ENCODE measurements around the gene GLYATL1.

The GLYATL1 gene

DNA sequence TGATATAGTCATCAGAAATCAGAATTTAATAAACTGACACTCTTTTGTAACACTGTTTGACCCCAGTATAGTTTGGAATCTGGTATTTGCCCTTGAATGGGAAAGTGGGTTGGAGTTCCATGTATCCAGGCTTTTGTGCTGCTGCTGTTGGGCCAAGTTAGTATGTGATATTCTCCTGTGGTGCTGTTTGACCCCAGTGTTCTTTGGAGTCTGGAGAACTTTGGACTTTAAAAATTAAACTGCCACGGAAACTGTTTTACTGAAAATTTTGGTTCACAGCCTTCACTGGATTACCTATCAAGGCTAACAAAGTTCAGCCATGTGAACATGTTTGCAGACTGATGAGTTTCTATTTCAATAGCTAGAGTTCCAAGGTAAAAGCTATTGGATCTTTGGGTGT, 740 bp downstream of the GLYATL1 start:
- TF ChIP-seq GATA2 (IDR thresholded peaks at IDR 0.05; ENCODE audit: low read depth, low read length), result no peak
- TF ChIP-seq GATA3 (IDR thresholded peaks at IDR 0.05; ENCODE audit: low read depth, low read length), result no peak

DNA sequence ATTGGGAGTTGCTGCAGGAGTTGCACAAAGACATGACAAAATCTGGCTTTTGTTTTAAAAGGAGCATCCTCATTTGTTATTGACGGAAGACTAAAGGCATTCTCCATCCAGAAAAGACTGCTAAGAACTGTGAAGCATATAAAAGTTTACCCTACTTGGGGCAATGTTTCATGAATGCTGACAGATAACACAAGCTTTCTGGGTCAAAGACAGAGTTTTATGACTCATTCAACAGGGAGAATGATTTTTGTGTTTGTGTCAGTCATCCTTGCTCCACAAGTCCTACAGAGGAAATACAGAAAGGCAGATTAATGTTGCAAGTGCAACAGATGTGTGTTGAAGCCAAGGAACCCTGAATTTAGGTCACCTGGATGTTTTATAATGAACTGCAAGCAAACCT, 2.5 kb downstream of the GLYATL1 start:
- no peak for TF ChIP-seq GATA2 (IDR thresholded peaks at IDR 0.05; ENCODE audit: low read depth, low read length)
- no peak for TF ChIP-seq GATA3 (IDR thresholded peaks at IDR 0.05; ENCODE audit: low read depth, low read length)

DNA sequence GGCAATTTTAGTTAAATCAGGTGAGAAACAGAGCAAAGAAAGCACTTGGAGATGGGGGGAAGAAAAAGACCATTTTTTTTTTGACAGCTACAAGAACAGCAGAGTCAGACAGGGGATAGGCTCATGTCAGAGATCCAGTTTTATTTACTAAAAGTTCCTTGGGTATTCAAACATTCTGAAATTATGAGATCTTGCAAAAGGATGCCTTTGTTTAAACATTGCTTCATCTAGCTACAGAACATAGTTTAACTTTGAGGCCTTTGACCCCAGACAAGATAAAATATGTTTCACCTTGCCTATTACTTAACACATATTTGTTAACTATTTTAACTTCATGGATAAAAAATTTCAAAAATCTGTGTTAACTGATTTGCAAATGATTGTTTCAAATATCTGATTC, 6.4 kb downstream of the GLYATL1 start:
- TF ChIP-seq GATA2 (IDR thresholded peaks at IDR 0.05; ENCODE audit: low read depth, low read length), result no peak
- TF ChIP-seq GATA3 (IDR thresholded peaks at IDR 0.05; ENCODE audit: low read depth, low read length), result no peak

DNA sequence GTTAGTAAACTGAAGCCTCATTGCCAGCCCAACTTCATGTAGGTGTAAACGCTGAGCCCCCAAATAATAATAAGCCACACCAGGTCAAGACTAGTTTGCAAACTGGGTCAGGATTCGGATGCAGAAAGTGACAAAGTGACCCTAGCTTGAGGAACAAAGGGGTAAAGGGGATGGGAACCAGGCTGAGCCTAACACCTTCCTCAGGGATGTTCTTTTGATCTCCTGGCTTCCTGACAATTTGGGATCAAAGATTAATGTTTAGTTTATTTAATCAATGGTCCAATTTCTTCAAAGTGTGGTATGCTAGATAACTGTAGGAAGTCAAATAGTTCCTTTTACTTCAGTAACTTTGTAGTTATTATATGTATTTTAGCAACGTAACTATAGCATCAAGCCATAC, 9.9 kb downstream of the GLYATL1 start:
- TF ChIP-seq GATA3 (IDR thresholded peaks at IDR 0.05; ENCODE audit: low read depth, low read length), result no peak
- TF ChIP-seq GATA2 (IDR thresholded peaks at IDR 0.05; ENCODE audit: low read depth, low read length), result no peak

DNA sequence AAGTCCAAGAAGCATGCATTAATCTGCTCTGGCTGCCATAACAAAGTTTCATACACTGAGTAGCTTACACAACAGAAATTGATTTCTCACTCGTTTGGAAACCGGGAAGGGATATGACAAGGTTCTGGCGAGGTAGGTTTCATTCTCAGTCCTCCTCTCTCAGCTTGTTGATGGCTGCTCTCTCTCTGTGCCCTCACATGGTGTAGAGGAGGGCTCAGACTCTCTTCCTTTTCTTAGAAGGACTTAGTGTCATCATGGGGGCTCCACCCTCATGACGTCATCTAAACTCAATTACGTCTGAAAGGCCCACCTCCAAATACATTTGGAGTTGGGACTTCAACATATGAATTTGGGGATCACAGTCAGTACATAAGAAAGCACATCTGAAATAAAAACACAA, 18.6 kb downstream of the GLYATL1 start:
- TF ChIP-seq GATA2 (IDR thresholded peaks at IDR 0.05; ENCODE audit: low read depth, low read length) (no peak), GATA3 (IDR thresholded peaks at IDR 0.05; ENCODE audit: low read depth, low read length) (no peak)

DNA sequence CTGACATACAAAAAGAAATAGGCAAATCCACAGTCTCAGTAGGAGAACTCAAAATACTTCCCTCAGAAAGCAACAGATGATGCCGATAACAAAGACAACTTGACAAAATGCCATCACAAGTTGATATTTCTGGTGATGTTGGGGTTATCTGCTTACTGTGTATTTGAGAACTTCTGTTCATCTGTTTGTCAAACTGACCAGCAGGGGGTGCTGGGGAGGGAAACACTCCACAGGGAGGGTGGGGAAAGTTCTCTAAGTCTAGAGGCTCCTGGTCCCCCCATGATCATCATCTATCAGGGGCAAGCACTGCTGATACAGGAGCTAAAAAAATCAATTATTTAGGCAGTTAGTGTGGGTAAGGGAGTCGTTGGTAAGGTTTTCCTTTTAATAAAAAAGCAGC, 19.2 kb downstream of the GLYATL1 start:
- TF ChIP-seq GATA3 (IDR thresholded peaks at IDR 0.05; ENCODE audit: low read depth, low read length), result no peak
- no peak for TF ChIP-seq GATA2 (IDR thresholded peaks at IDR 0.05; ENCODE audit: low read depth, low read length)

DNA sequence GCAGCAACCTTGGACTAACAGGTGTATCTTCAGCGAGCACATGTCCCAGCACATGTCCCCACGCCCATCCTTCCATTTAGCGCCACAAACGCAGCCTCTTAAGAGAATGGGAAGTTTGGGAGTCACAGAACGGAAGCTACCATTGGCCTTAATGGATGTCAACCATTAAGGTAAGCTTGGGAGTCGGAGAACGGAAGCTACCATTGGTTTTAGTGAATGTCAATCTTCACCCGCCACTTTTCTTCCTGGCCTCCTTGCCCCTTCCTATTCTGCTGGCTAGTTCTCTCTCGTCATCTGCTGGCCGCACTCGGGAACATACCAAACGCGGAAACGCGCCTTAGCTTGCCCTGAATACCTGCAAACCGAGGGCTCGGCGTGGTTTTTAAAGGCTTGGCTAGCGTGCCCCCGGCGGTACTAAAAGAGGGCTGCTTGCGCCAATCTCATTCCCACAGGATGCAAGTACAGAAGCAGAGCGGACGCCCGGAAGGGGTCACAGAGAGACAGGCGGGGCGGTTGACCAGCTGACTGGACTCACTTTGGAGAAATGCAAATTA, 24.3 kb downstream of the GLYATL1 start:
- TF ChIP-seq GATA3 (IDR thresholded peaks at IDR 0.05; ENCODE audit: low read depth, low read length), result no peak
- TF ChIP-seq GATA2 (IDR thresholded peaks at IDR 0.05; ENCODE audit: low read depth, low read length), result no peak

DNA sequence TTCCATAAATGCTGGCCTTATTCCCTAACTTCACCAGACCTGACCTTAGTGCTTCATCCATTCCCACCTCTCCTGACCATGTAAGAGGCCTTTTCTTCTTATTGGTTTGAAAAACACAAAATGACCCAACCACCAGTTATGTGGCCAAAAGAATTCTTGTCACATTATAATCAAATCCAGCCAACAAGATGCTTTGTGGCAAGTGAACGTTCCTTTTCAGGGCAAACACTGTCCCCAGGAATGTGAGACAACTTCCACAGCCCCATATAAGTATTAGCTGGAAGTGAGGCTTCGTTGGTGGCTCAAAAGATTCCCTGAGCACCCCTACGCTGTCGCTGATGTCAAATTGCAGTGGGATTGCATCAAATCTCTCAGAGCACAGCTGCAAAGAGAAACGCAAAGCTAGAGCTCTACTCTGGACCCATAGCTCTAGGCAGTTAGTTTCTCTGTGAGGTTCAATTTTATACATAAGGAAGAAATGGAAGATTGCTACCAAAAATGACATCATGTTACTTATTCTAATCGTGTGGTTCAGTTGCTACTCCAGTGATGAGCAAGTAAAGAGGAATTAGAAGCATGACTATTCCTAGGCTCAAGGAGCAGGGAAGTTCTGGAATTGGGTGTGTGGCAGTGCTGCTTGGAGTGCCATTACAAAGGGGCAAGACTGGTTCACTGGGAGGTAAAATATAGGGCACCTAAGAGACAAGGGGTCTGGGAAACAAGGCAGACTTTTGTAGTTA, 26.1 kb downstream of the GLYATL1 start:
- TF ChIP-seq GATA2 (IDR thresholded peaks at IDR 0.05; ENCODE audit: low read depth, low read length), result no peak
- TF ChIP-seq GATA3 (IDR thresholded peaks at IDR 0.05; ENCODE audit: low read depth, low read length), result no peak

DNA sequence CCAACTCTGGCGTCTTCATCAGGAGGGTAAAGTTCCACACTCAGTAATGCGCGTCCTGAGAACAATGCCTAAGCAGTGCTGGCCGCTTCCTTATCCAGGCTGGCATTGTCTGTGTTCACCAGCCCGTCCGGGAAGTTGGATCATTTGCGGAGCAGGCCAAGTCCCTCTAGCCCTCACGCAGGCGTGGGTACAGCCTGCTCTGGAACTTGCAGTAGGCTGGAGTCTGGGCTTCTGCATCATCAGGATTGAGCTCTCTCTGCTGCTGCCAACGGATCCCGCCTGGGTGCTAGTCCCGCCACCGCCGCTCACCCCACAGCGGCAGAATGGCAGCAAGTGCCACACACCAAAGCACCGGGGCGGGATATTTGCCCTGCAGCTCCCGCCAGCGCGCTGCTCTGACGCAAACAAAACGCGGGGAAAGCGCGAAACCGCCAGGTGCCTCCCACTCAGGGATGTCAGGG, 29.0 kb downstream of the GLYATL1 start:
- no peak for TF ChIP-seq GATA3 (IDR thresholded peaks at IDR 0.05; ENCODE audit: low read depth, low read length)
- no peak for TF ChIP-seq GATA2 (IDR thresholded peaks at IDR 0.05; ENCODE audit: low read depth, low read length)

DNA sequence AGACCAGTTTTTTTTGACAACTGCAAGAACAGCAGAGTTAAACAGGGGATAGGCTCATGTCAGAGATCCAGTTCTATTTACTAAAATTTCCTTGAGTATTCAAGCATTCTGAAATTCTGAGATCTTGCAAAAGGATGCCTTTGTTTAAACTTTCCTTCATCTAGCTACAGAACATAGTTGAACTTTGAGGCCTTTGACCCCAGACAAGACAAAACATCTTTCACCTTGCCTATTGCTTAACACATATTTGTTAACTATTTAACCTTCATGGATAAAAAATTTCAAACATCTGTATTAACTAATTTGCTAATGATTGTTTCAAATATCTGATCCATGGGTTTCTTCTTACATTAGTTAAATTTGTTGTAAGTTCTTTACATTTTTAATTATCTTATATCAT, 38.2 kb downstream of the GLYATL1 start:
- TF ChIP-seq GATA3 (IDR thresholded peaks at IDR 0.05; ENCODE audit: low read depth, low read length) (no peak), GATA2 (IDR thresholded peaks at IDR 0.05; ENCODE audit: low read depth, low read length) (no peak)

DNA sequence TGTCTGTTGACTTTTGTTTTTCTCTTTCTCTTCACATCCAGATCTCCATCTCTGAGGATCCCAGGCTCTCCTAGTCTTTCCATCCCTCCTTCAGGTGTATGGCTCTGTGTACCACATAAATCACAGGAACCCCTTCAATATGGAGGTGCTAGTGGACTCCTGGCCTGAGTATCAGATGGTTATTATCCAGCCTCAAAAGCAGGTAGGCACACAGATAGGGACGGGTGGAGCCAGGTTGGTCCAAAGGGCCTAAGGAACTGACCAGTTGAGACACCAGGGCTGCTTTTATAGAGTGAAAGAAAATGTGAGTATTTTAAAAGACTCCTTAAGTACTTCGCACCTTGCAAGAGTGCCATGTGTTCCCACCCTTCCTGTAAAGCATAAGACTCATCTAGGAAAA, 39.9 kb downstream of the GLYATL1 start:
- TF ChIP-seq GATA2 (IDR thresholded peaks at IDR 0.05; ENCODE audit: low read depth, low read length) (no peak), GATA3 (IDR thresholded peaks at IDR 0.05; ENCODE audit: low read depth, low read length) (no peak)

DNA sequence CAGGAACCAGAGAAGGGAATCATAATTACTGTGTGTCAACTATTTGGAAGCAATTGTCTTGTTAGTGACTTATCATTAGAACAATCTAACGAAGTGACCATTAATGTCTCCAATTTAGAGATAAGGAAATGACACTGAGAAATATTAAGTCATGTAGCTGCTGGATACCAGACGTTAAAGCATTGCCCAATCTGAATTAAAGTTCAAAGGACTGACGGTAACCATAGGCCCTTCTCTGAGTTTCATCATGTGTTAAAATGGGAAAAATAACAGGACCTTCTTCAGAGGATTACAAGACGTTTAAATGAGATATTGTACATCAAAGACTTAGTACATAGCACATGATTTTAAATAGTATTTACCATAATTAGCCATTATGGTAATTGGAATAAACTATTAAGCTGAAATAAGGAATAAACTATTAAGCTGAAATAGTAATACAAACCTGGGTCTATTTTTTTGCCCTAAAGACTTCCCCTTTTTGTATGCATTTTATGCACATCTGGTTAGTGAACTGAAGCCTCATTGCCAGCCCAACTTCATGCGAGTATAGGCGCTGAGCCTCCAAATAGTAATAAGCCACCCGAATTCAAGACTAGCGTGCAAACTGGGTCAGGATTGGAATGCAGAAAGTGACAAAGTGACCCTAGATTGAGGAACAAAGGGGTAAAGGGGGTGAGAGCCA, 41.0 kb downstream of the GLYATL1 start:
- TF ChIP-seq GATA2 (IDR thresholded peaks at IDR 0.05; ENCODE audit: low read depth, low read length), result no peak
- TF ChIP-seq GATA3 (IDR thresholded peaks at IDR 0.05; ENCODE audit: low read depth, low read length), result no peak

DNA sequence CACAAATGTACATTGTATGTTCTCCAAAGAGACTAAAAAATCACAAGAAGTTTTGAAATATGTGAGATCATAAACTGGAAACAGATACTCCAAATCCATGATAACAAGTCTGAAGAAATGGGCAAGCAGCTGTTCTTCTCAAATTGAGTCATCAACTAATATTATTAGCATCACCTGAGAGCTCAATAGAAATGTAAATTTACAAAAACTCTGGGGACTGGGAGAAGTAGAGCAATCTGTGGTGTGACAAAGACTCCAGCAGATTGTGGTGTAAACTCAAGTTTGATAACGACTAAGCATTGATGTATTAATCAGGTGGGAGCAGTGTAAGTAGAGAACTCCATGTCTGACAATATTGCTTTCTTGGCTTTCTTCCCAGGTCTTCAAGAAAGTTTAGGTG, 53.2 kb downstream of the GLYATL1 start:
- no peak for TF ChIP-seq GATA3 (IDR thresholded peaks at IDR 0.05; ENCODE audit: low read depth, low read length)
- no peak for TF ChIP-seq GATA2 (IDR thresholded peaks at IDR 0.05; ENCODE audit: low read depth, low read length)

DNA sequence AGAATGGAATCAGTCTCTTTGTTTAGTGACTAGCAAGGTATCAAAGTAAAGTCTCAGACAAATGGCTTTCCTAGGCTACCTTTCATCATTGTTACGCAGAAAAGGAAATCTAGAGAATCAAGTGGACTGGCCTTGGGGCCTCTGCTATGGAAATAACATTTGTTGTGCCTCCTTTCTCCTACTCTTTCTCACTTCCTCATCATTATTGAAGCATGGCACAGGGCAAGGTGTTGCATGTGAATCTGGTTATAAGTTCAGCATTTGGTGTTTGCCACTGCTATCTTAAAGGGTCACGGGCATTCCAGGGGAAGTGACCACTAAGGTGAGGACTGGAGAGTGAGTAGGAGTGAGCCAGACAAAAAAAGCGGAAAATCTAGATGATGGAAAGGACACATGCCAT, 54.9 kb downstream of the GLYATL1 start:
- TF ChIP-seq GATA3 (IDR thresholded peaks at IDR 0.05; ENCODE audit: low read depth, low read length) (no peak), GATA2 (IDR thresholded peaks at IDR 0.05; ENCODE audit: low read depth, low read length) (no peak)
